ENCODE results near the gene LRRIQ3.

GRCh38 chr1:73998348-73998959 is 199.5 kb downstream of the LRRIQ3 start:
- TF ChIP-seq FOXM1 (IDR thresholded peaks at IDR 0.05; ENCODE audit: borderline replicate concordance, low read depth) (no peak), ZBTB7A (IDR thresholded peaks at IDR 0.05; ENCODE audit: low read depth) (no peak), RAD21 (IDR thresholded peaks at IDR 0.05; ENCODE audit: low read depth) (peak; percentile 71), EP300 (IDR thresholded peaks at IDR 0.05; ENCODE audit: borderline replicate concordance) (no peak), EGR1 (IDR thresholded peaks at IDR 0.05) (no peak), NFIC (IDR thresholded peaks at IDR 0.05) (no peak), MAX (IDR thresholded peaks at IDR 0.05) (no peak), TAF1 (IDR thresholded peaks at IDR 0.05; ENCODE audit: low read depth) (no peak), TEAD4 (IDR thresholded peaks at IDR 0.05) (no peak)
- TF ChIP-seq, protein P1, sequence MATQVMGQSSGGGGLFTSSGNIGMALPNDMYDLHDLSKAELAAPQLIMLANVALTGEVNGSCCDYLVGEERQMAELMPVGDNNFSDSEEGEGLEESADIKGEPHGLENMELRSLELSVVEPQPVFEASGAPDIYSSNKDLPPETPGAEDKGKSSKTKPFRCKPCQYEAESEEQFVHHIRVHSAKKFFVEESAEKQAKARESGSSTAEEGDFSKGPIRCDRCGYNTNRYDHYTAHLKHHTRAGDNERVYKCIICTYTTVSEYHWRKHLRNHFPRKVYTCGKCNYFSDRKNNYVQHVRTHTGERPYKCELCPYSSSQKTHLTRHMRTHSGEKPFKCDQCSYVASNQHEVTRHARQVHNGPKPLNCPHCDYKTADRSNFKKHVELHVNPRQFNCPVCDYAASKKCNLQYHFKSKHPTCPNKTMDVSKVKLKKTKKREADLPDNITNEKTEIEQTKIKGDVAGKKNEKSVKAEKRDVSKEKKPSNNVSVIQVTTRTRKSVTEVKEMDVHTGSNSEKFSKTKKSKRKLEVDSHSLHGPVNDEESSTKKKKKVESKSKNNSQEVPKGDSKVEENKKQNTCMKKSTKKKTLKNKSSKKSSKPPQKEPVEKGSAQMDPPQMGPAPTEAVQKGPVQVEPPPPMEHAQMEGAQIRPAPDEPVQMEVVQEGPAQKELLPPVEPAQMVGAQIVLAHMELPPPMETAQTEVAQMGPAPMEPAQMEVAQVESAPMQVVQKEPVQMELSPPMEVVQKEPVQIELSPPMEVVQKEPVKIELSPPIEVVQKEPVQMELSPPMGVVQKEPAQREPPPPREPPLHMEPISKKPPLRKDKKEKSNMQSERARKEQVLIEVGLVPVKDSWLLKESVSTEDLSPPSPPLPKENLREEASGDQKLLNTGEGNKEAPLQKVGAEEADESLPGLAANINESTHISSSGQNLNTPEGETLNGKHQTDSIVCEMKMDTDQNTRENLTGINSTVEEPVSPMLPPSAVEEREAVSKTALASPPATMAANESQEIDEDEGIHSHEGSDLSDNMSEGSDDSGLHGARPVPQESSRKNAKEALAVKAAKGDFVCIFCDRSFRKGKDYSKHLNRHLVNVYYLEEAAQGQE (IDR thresholded peaks at IDR 0.05; ENCODE audit: low read depth): no peak
